DOHH2 (cell line): ENCODE results near the gene KCNAB1.

Experiments
- H3F3A ChIP-seq: fragments of 200-600 bp; sonication (generic), shearing (Covaris generic); 2 replicates; pipeline ENCODE4 v1.6.0; 2016; ENCODE audit warnings: antibody characterized with exemption, mild to moderate bottlenecking; ENCODE audit not compliant: control insufficient read depth, insufficient read depth
- H3K27ac ChIP-seq: fragments of 200-600 bp; sonication (generic); 2 replicates; pipeline ENCODE4 v1.5.1; 2014; ENCODE audit warnings: low read depth, mild to moderate bottlenecking, low read length, moderate library complexity
- H3K27me3 ChIP-seq: fragments of 200-600 bp; sonication (generic); 2 replicates; pipeline ENCODE4 v1.6.1; 2014; ENCODE audit warnings: mild to moderate bottlenecking, low read length, mixed read lengths; ENCODE audit not compliant: control insufficient read depth
- H3K36me3 ChIP-seq: fragments of 200-600 bp; sonication (generic); 2 replicates; pipeline ENCODE4 v1.6.1; 2014; ENCODE audit warnings: mild to moderate bottlenecking, low read length, moderate library complexity, mixed read lengths; ENCODE audit not compliant: control insufficient read depth
- H3K4me1 ChIP-seq: fragments of 200-600 bp; sonication (generic); 2 replicates; pipeline ENCODE4 v1.6.1; 2014; ENCODE audit warnings: mild to moderate bottlenecking, low read length, mixed read lengths; ENCODE audit not compliant: control insufficient read depth
- H3K4me2 ChIP-seq: fragments of 200-600 bp; sonication (generic); 2 replicates; pipeline ENCODE4 v1.6.0; 2014; ENCODE audit warnings: mild to moderate bottlenecking, low read length, moderate library complexity
- H3K4me3 ChIP-seq: fragments of 200-600 bp; sonication (generic); 2 replicates; pipeline ENCODE4 v1.5.1; 2014; ENCODE audit warnings: mild to moderate bottlenecking, low read length, mixed read lengths
- H3K79me2 ChIP-seq: fragments of 200-600 bp; sonication (generic); 2 replicates; pipeline ENCODE4 v1.6.1; 2014; ENCODE audit warnings: mild to moderate bottlenecking, low read length, mixed read lengths; ENCODE audit not compliant: control insufficient read depth
- H3K9me2 ChIP-seq: fragments of 200-600 bp; sonication (generic); replicated peaks from 2 replicates; pipeline ENCODE4 v1.6.1; 2014; ENCODE audit warnings: mild to moderate bottlenecking, low read length, mixed read lengths; ENCODE audit not compliant: control insufficient read depth
- H3K9me3 ChIP-seq: fragments of 200-600 bp; sonication (generic); 2 replicates; pipeline ENCODE4 v1.6.1; 2014; ENCODE audit warnings: antibody characterized with exemption, low read length, mixed read lengths; ENCODE audit not compliant: control insufficient read depth, insufficient read depth
- H4K20me1 ChIP-seq: fragments of 200-600 bp; sonication (generic); 2 replicates; pipeline ENCODE4 v1.6.0; 2014; ENCODE audit warnings: low read depth, mild to moderate bottlenecking, antibody characterized with exemption, low read length, moderate library complexity; ENCODE audit not compliant: control insufficient read depth, insufficient read depth
- EZH2phosphoT487 ChIP-seq: fragments of 200-600 bp; sonication (generic); IDR thresholded peaks from 2 replicates; pipeline ENCODE4 v1.6.1; 2017; ENCODE audit warnings: borderline replicate concordance, mild to moderate bottlenecking, antibody characterized with exemption, low read length, moderate library complexity, mixed read lengths
- TF ChIP-seq, protein P1 (sequence below): fragments of 200-600 bp; sonication (generic); IDR thresholded peaks from one replicate; pipeline ENCODE4 v1.5.1; 2014; ENCODE audit warnings: antibody characterized with exemption, mild to moderate bottlenecking, low read depth, low read length; ENCODE audit not compliant: poor library complexity, severe bottlenecking

KCNAB1 gene

DNA sequence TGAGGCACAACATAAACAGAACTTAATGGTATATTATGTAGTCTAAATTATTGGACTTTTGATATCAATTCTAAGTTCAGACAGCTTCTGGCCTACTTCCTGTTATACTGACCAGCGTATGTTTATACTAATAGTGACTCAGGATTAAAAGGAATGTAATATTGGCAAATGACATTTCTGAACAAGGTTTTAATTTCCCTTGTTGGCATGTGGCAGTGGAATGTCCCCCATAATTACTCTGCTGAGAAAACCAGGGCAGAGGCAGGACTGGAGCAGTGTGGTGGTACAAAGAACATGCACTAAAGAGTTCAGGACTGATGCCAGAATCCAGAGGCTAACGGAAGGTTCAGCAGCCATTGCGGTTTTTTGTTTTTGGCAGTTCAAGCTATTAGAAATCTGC is 184.0 kb downstream of the KCNAB1 start:
- Histone ChIP-seq H3K9me2 (no peaks in the 10 kb centered on the region), H3K79me2 (no peaks in the 10 kb centered on the region), H3K9me3 (no peaks in the 10 kb centered on the region), H3K36me3 (no peaks in the 10 kb centered on the region), H3K4me1 (no peaks in the 10 kb centered on the region), H3K27ac (no peak overlapping the region), H4K20me1 (no peaks in the 10 kb centered on the region), H3K4me3 (no peak overlapping the region), H3K4me2 (no peak overlapping the region), H3K27me3 (peaks cover 3% of the 10 kb centered on the region; the same call in 1 of the 2 replicates), H3F3A (no peaks in the 10 kb centered on the region)
- TF ChIP-seq, protein P1, sequence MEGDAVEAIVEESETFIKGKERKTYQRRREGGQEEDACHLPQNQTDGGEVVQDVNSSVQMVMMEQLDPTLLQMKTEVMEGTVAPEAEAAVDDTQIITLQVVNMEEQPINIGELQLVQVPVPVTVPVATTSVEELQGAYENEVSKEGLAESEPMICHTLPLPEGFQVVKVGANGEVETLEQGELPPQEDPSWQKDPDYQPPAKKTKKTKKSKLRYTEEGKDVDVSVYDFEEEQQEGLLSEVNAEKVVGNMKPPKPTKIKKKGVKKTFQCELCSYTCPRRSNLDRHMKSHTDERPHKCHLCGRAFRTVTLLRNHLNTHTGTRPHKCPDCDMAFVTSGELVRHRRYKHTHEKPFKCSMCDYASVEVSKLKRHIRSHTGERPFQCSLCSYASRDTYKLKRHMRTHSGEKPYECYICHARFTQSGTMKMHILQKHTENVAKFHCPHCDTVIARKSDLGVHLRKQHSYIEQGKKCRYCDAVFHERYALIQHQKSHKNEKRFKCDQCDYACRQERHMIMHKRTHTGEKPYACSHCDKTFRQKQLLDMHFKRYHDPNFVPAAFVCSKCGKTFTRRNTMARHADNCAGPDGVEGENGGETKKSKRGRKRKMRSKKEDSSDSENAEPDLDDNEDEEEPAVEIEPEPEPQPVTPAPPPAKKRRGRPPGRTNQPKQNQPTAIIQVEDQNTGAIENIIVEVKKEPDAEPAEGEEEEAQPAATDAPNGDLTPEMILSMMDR: no peak
- TF ChIP-seq EZH2phosphoT487: no peak

DNA sequence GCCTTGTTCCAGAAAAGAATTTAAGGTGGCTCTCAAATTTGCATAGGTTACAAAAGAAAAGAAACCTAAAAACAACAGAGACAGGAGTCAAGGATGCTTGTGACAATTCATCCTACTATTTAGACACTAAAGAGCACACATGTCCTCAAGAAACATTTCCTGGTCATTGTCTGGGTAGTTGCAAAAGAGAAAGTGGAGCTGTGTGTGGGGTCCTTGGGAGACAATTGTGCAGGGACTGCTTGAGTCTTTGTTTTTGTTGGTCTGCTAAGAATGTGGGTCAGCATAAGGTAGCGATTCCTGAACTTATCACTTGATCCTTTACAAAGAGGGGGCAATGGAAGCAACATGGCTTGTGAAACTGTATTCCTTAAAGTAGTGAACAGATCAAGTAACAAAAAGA is 185.3 kb downstream of the KCNAB1 start:
- no peak overlapping the region for H3K4me3 ChIP-seq
- H3K9me3 ChIP-seq: no peaks in the 10 kb centered on the region
- no peaks in the 10 kb centered on the region for H3K9me2 ChIP-seq
- no peaks in the 10 kb centered on the region for H3K4me1 ChIP-seq
- H3K27me3 ChIP-seq: peaks cover 3% of the 10 kb centered on the region; the same call in 1 of the 2 replicates
- no peak overlapping the region for H3K4me2 ChIP-seq
- no peak overlapping the region for H3K27ac ChIP-seq
- TF ChIP-seq, protein P1: no peak
- TF ChIP-seq EZH2phosphoT487: no peak
- H4K20me1 ChIP-seq: no peaks in the 10 kb centered on the region
- no peaks in the 10 kb centered on the region for H3K36me3 ChIP-seq
- no peaks in the 10 kb centered on the region for H3K79me2 ChIP-seq
- H3F3A ChIP-seq: no peaks in the 10 kb centered on the region

DNA sequence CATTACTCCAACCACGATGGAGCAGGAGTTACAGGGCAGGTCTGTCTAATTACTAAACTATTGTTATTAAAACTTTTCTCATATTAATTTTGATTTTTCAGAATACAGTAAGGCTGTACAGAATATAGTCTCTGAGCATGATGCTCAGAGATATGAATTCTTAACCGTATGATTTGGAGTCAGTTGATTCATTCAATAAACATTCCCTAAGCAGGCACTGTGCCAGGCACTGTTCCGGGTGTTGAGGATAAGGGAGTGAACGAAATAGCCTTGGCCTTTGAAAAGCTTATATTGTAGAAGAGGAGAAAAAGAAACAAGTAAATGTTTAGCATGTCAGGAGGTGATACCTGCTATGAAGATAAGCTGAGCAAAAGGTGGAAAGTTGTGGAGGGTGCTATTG is 187.3 kb downstream of the KCNAB1 start:
- TF ChIP-seq EZH2phosphoT487: no peak
- TF ChIP-seq, protein P1: no peak
- Histone ChIP-seq H3K4me2 (no peak overlapping the region), H3F3A (no peaks in the 10 kb centered on the region), H3K9me3 (no peaks in the 10 kb centered on the region), H3K36me3 (no peaks in the 10 kb centered on the region), H3K4me3 (no peak overlapping the region), H4K20me1 (no peaks in the 10 kb centered on the region), H3K79me2 (no peaks in the 10 kb centered on the region), H3K4me1 (no peaks in the 10 kb centered on the region), H3K9me2 (no peaks in the 10 kb centered on the region), H3K27me3 (peaks cover 3% of the 10 kb centered on the region; the same call in 1 of the 2 replicates), H3K27ac (no peak overlapping the region)

DNA sequence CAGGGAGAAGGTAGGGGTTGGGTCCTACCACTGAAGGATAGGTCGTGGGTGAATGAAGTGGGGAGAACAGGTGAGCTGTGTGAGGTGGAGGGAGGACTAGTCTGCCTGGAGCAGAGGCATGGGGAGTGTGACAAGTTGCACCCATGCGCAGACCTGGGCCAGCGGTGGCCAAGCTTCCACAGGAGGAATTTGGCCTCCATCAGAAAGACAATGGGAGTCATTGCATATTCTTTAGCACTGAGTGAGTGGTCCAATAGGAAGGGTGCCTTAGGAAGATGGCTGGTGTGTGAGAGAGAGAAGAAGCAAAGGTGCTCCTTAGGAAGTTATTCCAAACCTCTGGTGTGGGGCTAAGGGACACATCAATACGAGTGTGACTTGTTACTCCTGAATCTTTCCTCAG is 191.1 kb downstream of the KCNAB1 start:
- Histone ChIP-seq H3K4me1 (no peaks in the 10 kb centered on the region), H3K79me2 (no peaks in the 10 kb centered on the region), H3K9me2 (no peaks in the 10 kb centered on the region), H3K9me3 (no peaks in the 10 kb centered on the region), H3K4me2 (no peak overlapping the region), H3K36me3 (no peaks in the 10 kb centered on the region), H3F3A (no peaks in the 10 kb centered on the region), H3K4me3 (no peak overlapping the region), H4K20me1 (no peaks in the 10 kb centered on the region), H3K27ac (no peak overlapping the region), H3K27me3 (peaks cover 3% of the 10 kb centered on the region; the same call in 1 of the 2 replicates)
- no peak for TF ChIP-seq EZH2phosphoT487
- TF ChIP-seq, protein P1: no peak
